ENCODE data around the gene SKI.

DNA sequence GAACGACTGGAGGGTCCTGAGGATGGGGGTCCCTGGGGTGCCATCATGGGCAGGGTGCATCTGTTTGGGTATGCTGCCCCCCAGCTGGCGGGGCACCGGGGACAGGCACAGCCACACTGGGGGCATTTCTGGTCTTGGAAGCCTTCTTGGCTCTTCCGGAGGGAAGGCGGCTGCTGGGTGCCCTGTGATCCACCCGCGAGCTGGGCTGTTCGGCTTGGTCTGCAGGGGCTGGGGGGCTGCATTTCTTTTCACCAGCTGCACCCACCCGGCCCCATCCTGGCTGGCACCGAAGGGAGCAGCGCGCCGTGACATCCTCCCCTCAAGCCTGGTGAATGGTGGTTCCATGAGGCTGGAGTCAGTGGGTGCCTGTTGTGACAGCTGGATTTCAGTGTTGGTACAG is 45.7 kb upstream of the SKI start:
- no peak for TF ChIP-seq POLR2A (IDR thresholded peaks at IDR 0.05)
- TF ChIP-seq, protein P1, sequence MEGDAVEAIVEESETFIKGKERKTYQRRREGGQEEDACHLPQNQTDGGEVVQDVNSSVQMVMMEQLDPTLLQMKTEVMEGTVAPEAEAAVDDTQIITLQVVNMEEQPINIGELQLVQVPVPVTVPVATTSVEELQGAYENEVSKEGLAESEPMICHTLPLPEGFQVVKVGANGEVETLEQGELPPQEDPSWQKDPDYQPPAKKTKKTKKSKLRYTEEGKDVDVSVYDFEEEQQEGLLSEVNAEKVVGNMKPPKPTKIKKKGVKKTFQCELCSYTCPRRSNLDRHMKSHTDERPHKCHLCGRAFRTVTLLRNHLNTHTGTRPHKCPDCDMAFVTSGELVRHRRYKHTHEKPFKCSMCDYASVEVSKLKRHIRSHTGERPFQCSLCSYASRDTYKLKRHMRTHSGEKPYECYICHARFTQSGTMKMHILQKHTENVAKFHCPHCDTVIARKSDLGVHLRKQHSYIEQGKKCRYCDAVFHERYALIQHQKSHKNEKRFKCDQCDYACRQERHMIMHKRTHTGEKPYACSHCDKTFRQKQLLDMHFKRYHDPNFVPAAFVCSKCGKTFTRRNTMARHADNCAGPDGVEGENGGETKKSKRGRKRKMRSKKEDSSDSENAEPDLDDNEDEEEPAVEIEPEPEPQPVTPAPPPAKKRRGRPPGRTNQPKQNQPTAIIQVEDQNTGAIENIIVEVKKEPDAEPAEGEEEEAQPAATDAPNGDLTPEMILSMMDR (IDR thresholded peaks at IDR 0.05): no peak
